ENCODE measurements around the gene HOXA7. TPM values are rescaled to one million over a fixed set of nuclear protein-coding genes. Genes with fewer than 3 reads are reported as not detected.

Gene HOXA7
- total RNA-seq, 1 donor, result 3.6 TPM

DNA sequence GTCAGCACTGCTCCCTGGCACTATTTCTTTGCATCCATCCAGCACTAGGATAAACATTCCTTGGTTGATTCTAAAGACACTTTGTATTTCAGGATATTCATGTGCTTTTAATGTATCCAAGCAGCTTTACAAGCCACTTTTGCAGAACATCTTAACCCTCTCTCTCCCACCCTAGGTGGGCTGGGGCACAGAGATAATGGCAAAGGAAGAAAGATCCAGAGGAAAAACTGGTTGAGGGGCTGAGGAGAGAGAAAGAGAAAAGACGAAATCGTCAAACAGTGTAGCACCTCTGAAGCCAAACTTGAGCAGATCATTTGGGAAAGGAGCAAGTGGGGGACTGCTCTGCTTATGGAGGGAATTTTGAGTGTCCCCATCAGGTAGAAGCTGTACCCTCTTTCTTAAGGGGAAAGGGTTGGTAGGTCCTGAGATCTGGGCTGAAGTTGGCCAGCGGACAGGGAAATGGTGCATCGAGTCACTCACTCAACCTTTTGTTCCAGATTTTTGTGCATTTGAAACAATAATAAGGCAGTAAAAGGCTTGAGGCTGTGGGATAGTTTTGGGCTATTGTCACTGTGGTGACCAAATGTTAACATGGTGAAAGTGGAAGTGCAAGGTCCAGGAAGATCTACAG lies 47.6 kb upstream of the HOXA7 start:
- Histone ChIP-seq H3K27me3 (ENCODE audit: insufficient read depth, low read length) (peaks cover 15% of the 10 kb centered on the region), H4K20me1 (ENCODE audit: insufficient read depth, low read length) (no peaks in the 10 kb centered on the region), H3K4me2 (ENCODE audit: insufficient read depth, low read length) (peak overlapping the region; percentile 83), H2AFZ (ENCODE audit: low read length) (no peak overlapping the region), H3K79me2 (ENCODE audit: insufficient read depth, low read length) (peaks cover 22% of the 10 kb centered on the region), H3K27ac (ENCODE audit: low read depth, low read length) (no peak overlapping the region), H3K4me1 (ENCODE audit: insufficient read depth, low read length) (peaks cover 18% of the 10 kb centered on the region), H3K36me3 (ENCODE audit: insufficient read depth, low read length) (no peaks in the 10 kb centered on the region), H3K4me3 (ENCODE audit: insufficient read depth, low read length) (peak overlapping the region; percentile 67), H3K9me3 (ENCODE audit: low read depth, low read length) (no peaks in the 10 kb centered on the region)
- TF ChIP-seq, protein P1, sequence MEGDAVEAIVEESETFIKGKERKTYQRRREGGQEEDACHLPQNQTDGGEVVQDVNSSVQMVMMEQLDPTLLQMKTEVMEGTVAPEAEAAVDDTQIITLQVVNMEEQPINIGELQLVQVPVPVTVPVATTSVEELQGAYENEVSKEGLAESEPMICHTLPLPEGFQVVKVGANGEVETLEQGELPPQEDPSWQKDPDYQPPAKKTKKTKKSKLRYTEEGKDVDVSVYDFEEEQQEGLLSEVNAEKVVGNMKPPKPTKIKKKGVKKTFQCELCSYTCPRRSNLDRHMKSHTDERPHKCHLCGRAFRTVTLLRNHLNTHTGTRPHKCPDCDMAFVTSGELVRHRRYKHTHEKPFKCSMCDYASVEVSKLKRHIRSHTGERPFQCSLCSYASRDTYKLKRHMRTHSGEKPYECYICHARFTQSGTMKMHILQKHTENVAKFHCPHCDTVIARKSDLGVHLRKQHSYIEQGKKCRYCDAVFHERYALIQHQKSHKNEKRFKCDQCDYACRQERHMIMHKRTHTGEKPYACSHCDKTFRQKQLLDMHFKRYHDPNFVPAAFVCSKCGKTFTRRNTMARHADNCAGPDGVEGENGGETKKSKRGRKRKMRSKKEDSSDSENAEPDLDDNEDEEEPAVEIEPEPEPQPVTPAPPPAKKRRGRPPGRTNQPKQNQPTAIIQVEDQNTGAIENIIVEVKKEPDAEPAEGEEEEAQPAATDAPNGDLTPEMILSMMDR (IDR thresholded peaks at IDR 0.05; ENCODE audit: extremely low read depth, low read depth, low read length), result no peak
- DNase-seq (ENCODE audit: insufficient read length, low spot score, missing footprints), result no peak

DNA sequence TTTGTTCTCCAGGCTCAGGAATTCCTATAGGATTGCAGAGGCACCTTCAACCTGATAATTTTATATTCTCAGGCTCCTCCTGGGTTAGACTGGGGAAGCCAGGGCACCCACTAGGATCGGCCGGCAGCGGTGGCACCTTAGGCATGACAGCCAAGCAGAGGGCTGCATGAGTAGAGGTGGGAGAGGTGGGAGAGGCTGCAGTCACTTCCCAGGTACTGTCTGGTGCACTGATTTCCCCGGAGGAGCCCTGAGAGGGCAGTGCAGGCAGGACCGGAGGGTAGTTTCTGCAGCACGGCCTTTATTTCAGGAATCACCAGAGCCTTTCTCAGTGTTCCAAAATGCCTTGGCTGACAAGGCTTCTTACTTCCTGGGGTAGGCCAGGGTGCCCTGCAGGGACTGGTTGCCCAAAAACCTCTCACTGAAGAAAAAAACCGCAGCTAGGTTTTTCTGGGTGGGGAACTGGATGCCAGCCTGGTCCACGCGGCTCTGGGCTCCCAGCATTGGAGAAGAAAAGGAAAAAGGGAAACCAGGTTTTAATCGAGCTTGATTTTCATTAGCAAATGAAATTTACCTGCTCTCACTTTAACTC lies 47.0 kb upstream of the HOXA7 start:
- H3K4me1 ChIP-seq (ENCODE audit: insufficient read depth, low read length), result peaks cover 18% of the 10 kb centered on the region
- peak overlapping the region; percentile 83 for H3K4me2 ChIP-seq (ENCODE audit: insufficient read depth, low read length)
- no peak for DNase-seq (ENCODE audit: insufficient read length, low spot score, missing footprints)
- TF ChIP-seq, protein P1 (IDR thresholded peaks at IDR 0.05; ENCODE audit: extremely low read depth, low read depth, low read length), result no peak
- no peaks in the 10 kb centered on the region for H4K20me1 ChIP-seq (ENCODE audit: insufficient read depth, low read length)
- no peaks in the 10 kb centered on the region for H3K9me3 ChIP-seq (ENCODE audit: low read depth, low read length)
- H3K27me3 ChIP-seq (ENCODE audit: insufficient read depth, low read length), result peaks cover 20% of the 10 kb centered on the region
- H3K27ac ChIP-seq (ENCODE audit: low read depth, low read length), result no peak overlapping the region
- H3K36me3 ChIP-seq (ENCODE audit: insufficient read depth, low read length), result no peaks in the 10 kb centered on the region
- no peak overlapping the region for H3K4me3 ChIP-seq (ENCODE audit: insufficient read depth, low read length)
- peaks cover 28% of the 10 kb centered on the region for H3K79me2 ChIP-seq (ENCODE audit: insufficient read depth, low read length)
- no peak overlapping the region for H2AFZ ChIP-seq (ENCODE audit: low read length)

DNA sequence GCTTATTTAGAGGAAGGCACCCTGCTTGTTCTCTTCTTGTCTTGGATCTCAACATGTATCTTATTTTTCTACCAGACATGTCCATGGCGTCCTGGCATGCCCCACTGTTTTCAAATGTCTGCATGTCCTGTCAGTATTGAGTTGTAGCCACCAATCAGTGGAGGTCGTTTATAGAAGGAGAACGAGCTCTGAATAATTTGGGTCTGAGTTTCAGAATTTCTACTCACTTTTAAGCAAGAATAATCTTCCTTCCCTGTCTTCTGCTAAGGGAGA lies 46.3 kb upstream of the HOXA7 start:
- H4K20me1 ChIP-seq (ENCODE audit: insufficient read depth, low read length), result peaks cover 5% of the 10 kb centered on the region
- H3K4me2 ChIP-seq (ENCODE audit: insufficient read depth, low read length), result peak overlapping the region; percentile 83
- no peak overlapping the region for H3K4me3 ChIP-seq (ENCODE audit: insufficient read depth, low read length)
- no peaks in the 10 kb centered on the region for H3K36me3 ChIP-seq (ENCODE audit: insufficient read depth, low read length)
- peaks cover 18% of the 10 kb centered on the region for H3K4me1 ChIP-seq (ENCODE audit: insufficient read depth, low read length)
- no peaks in the 10 kb centered on the region for H3K9me3 ChIP-seq (ENCODE audit: low read depth, low read length)
- H3K79me2 ChIP-seq (ENCODE audit: insufficient read depth, low read length), result peaks cover 34% of the 10 kb centered on the region
- no peak overlapping the region for H2AFZ ChIP-seq (ENCODE audit: low read length)
- TF ChIP-seq, protein P1 (IDR thresholded peaks at IDR 0.05; ENCODE audit: extremely low read depth, low read depth, low read length), result no peak
- no peak for DNase-seq (ENCODE audit: insufficient read length, low spot score, missing footprints)
- H3K27ac ChIP-seq (ENCODE audit: low read depth, low read length), result no peak overlapping the region
- H3K27me3 ChIP-seq (ENCODE audit: insufficient read depth, low read length), result peaks cover 27% of the 10 kb centered on the region

DNA sequence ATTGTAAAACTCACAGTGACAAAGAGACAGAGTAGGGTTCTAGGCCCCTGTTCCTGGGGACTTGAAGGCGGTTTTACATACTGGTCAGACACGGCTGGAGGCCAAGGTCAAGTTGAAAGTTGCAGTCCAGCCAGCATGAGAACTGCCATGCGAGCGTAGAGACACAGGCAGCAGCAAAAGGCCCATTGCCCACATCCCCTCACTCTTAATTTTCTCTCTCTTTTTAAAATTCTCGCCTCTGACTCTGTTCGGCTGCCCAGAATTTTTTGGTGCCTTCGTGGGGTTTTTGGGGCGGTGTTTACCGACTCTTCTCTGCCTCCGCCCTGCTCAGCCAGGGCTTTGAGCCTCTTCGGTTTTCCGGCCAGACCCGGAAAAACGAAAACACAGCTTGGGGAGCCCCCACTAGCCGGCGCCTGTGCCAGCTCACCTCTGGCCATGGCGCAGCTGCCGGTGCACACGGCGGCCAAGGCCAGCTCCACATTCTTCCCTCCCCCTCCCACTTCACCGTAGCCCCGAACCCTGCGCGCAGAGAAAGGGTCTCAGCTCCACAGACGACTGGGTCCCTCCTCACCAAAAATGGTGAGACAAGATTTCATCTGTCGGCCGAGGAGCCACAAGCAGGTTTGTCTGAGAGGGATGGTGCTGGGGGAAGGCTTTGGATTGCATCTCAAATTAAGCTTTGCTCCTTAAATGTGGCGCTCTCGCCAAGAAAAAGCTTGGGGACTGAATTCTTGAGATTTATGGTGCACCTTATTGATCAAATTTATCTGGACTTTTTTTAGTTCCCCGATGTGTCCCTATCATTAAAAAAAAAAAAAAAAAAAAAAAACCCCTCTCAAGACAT lies 45.8 kb upstream of the HOXA7 start:
- Histone ChIP-seq H2AFZ (ENCODE audit: low read length) (peak overlapping the region; percentile 62), H3K27me3 (ENCODE audit: insufficient read depth, low read length) (peaks cover 28% of the 10 kb centered on the region)

More for the DNA sequence above, 45.8 kb upstream of the HOXA7 start:
- H3K9me3 ChIP-seq (ENCODE audit: low read depth, low read length), result no peaks in the 10 kb centered on the region
- H3K4me2 ChIP-seq (ENCODE audit: insufficient read depth, low read length), result peak overlapping the region; percentile 83
- TF ChIP-seq, protein P1 (IDR thresholded peaks at IDR 0.05; ENCODE audit: extremely low read depth, low read depth, low read length), result no peak
- H3K27ac ChIP-seq (ENCODE audit: low read depth, low read length), result peak overlapping the region; percentile 36
- DNase-seq (ENCODE audit: insufficient read length, low spot score, missing footprints), result peak; percentile 75
- H3K36me3 ChIP-seq (ENCODE audit: insufficient read depth, low read length), result no peaks in the 10 kb centered on the region
- peaks cover 40% of the 10 kb centered on the region for H3K79me2 ChIP-seq (ENCODE audit: insufficient read depth, low read length)
- H3K4me3 ChIP-seq (ENCODE audit: insufficient read depth, low read length), result peak overlapping the region; percentile 80
- H4K20me1 ChIP-seq (ENCODE audit: insufficient read depth, low read length), result peaks cover 9% of the 10 kb centered on the region
- H3K4me1 ChIP-seq (ENCODE audit: insufficient read depth, low read length), result peaks cover 18% of the 10 kb centered on the region
